SHP77 (cell line): ENCODE measurements around the gene GALT.
A peak's percentile ranks its signal among the peaks of the same experiment; 100 is the strongest.
"Not testable (repeated sequence)": the region's sequence is repeated elsewhere in the genome, so short reads cannot be mapped to it uniquely, and the experiment has no call there.

Source experiments
- DNase-seq, 2 experiments: peaks; one replicate each; lab custom pipeline; 2025; lab: John Stamatoyannopoulos, UW

GALT gene

GRCh38 chr9:34627716-34628655 is 18.5 kb upstream of the GALT start:
- DNase-seq = no peak

- DNase-seq = no peak
Measured at GRCh38 chr9:34628656-34629490, 17.6 kb upstream of the GALT start, which contains the start of gene ARID3C. TSS of gene ARID3C (minus strand) at chr9:34629066. CDS start at chr9:34628014, 1,052 bp downstream.

- no peak for DNase-seq
Measured at GRCh38 chr9:34629491-34629808, 17.0 kb upstream of the GALT start.

GRCh38 chr9:34630402-34631154 is 15.9 kb upstream of the GALT start:
- no peak for DNase-seq

GRCh38 chr9:34633166-34633565 is 13.3 kb upstream of the GALT start:
- no peak for DNase-seq

DNA sequence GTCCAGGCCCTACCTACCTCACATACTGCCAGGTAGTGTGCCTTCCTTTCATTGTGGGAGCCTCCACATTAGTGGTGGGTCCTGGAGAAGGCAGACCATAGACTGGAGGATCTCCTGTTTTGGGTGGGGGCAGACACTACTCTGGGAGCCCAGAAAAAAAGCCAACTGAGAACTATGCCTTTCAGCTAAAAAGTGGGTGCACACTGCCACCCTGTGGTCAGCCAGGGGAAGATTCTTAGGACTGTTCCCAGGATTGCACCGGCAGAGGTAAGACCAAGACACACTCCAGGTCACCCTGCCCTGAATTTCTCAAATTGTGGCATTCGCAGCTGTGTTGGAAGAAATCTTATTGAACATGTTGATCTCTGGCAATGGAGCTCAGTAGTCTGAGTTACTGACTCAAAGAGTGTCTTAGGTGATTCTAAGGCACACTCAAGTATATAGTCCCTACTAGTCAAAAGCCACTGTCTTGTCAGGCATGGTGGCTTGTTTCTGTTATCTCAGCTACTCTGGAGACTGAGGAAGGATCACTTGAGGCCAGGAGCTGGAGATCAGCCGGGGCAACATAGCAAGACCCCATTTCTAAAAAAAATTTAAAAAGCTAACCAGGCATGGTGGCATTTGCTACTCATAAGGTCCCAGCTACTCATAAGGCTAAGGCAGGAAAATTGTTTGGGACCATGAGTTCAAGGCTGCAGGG is 12.5 kb upstream of the GALT start:
- DNase-seq = peak in 1 of 2 experiments; percentile 22

GRCh38 chr9:34634551-34635248 is 11.8 kb upstream of the GALT start:
- DNase-seq = no peak

DNA sequence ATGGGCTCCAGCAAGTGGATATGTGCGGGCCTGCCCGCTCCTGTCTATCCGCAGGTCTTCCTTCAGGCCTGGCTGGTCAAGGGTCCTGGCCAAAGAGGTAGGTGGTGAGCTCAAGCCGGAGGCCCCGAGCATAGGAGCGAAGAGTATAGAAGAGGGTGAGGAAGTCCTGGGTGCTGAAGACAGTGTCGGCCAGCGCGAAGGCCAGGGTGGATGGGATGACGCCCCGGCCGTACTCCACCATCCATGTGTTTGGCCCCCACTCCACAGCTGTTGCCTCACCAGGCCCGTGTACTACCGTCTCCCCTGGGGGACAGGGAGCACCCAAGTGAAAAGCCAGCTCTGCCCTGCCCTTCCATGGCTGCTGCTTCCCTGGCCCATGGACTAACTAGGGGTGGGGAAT is 10.9 kb upstream of the GALT start:
- no peak for DNase-seq

DNA sequence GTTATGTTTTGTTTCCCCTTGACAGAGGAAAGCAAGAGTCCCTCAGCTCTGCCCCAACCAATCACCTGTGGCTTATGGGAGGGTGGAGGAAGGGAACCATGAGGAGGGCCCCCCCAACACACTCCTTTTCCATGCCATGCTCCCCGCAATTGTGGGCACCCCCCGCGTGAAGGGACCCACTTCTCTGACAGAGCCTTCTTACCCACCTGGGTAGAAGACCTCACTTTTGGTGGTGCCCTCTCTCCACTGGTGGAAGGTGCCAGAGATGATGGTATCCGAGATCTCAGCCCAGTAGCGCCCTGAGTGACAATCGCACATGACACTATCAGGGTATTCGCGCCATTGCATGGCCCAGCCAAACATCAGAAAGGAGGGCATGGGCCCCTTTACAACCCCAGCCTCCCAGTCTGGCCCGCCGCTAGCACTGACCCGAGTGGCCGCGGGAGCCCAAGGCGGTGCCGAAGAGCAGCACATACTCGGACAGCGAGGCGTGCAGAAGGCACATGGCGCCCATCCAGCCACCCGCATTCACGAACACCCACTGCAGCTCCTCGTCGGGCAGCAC is 9.6 kb upstream of the GALT start:
- DNase-seq = no peak

GRCh38 chr9:34637356-34638137 is 8.9 kb upstream of the GALT start, which contains the start of gene SIGMAR1:
TSS of gene SIGMAR1 (minus strand) at chr9:34637787. CDS start at chr9:34637697, 90 bp downstream.
- peak; percentile 81 to 86 for DNase-seq

- DNase-seq = no peak
Measured at GRCh38 chr9:34638138-34638445, 8.4 kb upstream of the GALT start.

DNA sequence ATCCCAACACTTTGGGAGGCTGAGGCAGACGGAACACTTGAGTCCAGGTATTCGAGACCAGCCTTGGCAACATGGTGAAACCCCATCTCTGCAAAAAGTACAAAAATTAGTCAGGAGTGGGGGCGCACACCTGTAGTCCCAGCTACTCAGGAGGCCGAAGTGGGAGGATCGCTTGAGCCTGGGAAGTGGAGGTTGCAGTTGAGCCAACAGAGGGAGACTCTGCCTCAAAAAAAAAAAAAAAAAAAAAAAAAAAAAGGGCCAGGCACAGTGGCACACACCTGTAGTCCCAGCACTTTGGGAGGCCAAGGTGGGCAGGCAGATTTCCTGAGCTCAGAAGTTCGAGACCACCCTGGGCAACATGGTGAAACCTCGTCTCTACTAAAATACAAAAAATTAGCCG is 7.2 kb upstream of the GALT start:
- DNase-seq = not testable (repeated sequence)

DNA sequence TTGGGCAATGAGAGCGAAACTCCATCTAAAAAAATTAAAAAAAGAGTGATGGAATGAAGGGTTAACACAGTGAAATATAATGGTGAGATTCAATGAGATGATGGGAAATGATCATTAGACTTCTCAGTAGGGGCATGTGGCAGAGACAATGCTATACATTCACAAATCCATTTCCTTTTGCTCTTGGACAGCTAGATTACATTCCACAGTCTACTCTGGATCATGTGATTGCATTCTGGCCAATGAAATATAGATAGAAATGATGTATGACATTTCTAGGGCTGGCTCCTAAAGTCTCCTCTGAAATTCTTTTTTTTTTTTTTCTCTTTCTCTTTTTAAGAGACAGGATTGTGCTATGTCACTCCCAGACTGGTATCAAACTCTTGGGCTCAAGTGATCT is 3.8 kb upstream of the GALT start:
- DNase-seq = no peak

GRCh38 chr9:34644766-34645314 is 1.6 kb upstream of the GALT start:
- no peak for DNase-seq

DNA sequence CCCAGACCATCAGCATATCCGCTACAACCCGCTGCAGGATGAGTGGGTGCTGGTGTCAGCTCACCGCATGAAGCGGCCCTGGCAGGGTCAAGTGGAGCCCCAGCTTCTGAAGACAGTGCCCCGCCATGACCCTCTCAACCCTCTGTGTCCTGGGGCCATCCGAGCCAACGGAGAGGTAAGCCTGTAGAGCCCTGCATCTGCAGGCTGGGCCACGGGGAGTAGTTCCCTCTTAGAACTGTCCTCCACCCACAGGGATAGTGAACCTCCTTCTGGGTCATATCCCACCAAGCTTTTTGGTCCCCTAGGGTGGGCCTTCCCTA is 569 bp downstream of the GALT start:
- no peak for DNase-seq

- no peak for DNase-seq
Measured at GRCh38 chr9:34647651-34648050, 1.2 kb downstream of the GALT start.

DNA sequence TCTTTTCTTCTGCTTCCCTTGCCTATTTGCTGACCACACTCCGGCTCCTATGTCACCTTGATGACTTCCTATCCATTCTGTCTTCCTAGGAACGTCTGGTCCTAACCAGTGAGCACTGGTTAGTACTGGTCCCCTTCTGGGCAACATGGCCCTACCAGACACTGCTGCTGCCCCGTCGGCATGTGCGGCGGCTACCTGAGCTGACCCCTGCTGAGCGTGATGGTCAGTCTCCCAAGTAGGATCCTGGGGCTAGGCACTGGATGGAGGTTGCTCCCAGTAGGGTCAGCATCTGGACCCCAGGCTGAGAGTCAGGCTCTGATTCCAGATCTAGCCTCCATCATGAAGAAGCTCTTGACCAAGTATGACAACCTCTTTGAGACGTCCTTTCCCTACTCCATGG is 2.2 kb downstream of the GALT start:
- no peak for DNase-seq

GRCh38 chr9:34650816-34651215 is 4.3 kb downstream of the GALT start:
- DNase-seq = no peak

- no peak for DNase-seq
Measured at GRCh38 chr9:34651321-34651720, 4.8 kb downstream of the GALT start.
